Measurements from ENCODE around the gene GLB1L2. TPM values are rescaled to one million over a fixed set of nuclear protein-coding genes. Genes with fewer than 3 reads are reported as not detected.

Gene GLB1L2
- total RNA-seq, 1 experiment from 2014 or later: 27.1 TPM

GRCh38 chr11:134409552-134410429 is 78.0 kb downstream of the GLB1L2 start:
- DNase-seq (ENCODE audit: low read depth, low spot score) (no peak), ATAC-seq (no peak)
- no peaks in the 10 kb centered on the region for H3K9me2 ChIP-seq (ENCODE audit: insufficient read depth)
- TF ChIP-seq YY1 (IDR thresholded peaks at IDR 0.05; ENCODE audit: extremely low read depth, insufficient replicate concordance, low read depth, low read length) (no peak), ELF1 (IDR thresholded peaks at IDR 0.05; ENCODE audit: borderline replicate concordance, low read depth) (no peak), ATF3 (IDR thresholded peaks at IDR 0.05) (no peak), POLR2A (IDR thresholded peaks at IDR 0.05; ENCODE audit: borderline replicate concordance, extremely low read depth, insufficient read depth, insufficient read length) (no peak), POLR2AphosphoS5 (IDR thresholded peaks at IDR 0.05; ENCODE audit: low read depth, low read length) (no peak), EZH2phosphoT487 (IDR thresholded peaks at IDR 0.05; ENCODE audit: borderline replicate concordance) (no peak), EGR1 (IDR thresholded peaks at IDR 0.05; ENCODE audit: low read depth) (no peak)
- TF ChIP-seq, protein P1, sequence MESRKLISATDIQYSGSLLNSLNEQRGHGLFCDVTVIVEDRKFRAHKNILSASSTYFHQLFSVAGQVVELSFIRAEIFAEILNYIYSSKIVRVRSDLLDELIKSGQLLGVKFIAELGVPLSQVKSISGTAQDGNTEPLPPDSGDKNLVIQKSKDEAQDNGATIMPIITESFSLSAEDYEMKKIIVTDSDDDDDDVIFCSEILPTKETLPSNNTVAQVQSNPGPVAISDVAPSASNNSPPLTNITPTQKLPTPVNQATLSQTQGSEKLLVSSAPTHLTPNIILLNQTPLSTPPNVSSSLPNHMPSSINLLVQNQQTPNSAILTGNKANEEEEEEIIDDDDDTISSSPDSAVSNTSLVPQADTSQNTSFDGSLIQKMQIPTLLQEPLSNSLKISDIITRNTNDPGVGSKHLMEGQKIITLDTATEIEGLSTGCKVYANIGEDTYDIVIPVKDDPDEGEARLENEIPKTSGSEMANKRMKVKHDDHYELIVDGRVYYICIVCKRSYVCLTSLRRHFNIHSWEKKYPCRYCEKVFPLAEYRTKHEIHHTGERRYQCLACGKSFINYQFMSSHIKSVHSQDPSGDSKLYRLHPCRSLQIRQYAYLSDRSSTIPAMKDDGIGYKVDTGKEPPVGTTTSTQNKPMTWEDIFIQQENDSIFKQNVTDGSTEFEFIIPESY (IDR thresholded peaks at IDR 0.05; ENCODE audit: extremely low read depth, insufficient replicate concordance, low read length): no peak
- TF ChIP-seq, protein P2, sequence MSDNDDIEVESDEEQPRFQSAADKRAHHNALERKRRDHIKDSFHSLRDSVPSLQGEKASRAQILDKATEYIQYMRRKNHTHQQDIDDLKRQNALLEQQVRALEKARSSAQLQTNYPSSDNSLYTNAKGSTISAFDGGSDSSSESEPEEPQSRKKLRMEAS (IDR thresholded peaks at IDR 0.05): no peak
- H3K4me3 ChIP-seq (replicated peaks in 1 of 2; ENCODE audit: low read depth in 1 of 2, low read length in 2 of 2): no peak overlapping the region
- ChIA-PET CTCF (no interaction called here), RAD21 (ENCODE audit: low non-redundant PET in 1 of 2, low total read pairs in 2 of 2, uncharacterized antibody in 2 of 2, unreplicated experiment in 2 of 2) (no interaction called here), POLR2A (no interaction called here)
- intact Hi-C loops (cut with micrococcal nuclease): no loop called here
- H3K36me3 ChIP-seq (ENCODE audit: control insufficient read depth in 1 of 2, insufficient read depth in 2 of 2, low read length in 2 of 2): no peaks in the 10 kb centered on the region
- no peak overlapping the region for H2AFZ ChIP-seq (ENCODE audit: low read depth, low read length, poor library complexity, severe bottlenecking)
- peaks cover 21% of the 10 kb centered on the region; the same call in 1 of the 2 replicates for H3K27me3 ChIP-seq (ENCODE audit: insufficient read depth, low read length)
- no peak overlapping the region for H3K9ac ChIP-seq (ENCODE audit: low read length)
- no peak overlapping the region for H3K27ac ChIP-seq (ENCODE audit: low read depth, low read length)
- no TSS peak for BruUV-seq (replicated peaks)
- H3K79me2 ChIP-seq (ENCODE audit: insufficient read depth, low read length): no peaks in the 10 kb centered on the region
- H3K4me1 ChIP-seq (ENCODE audit: control insufficient read depth in 1 of 2, insufficient read depth in 2 of 2, low read length in 2 of 2): no peaks in the 10 kb centered on the region
- no peaks in the 10 kb centered on the region for H4K20me1 ChIP-seq (ENCODE audit: insufficient read depth)
- H3K9me3 ChIP-seq (ENCODE audit: control insufficient read depth in 1 of 2, insufficient read depth in 1 of 2, low read depth in 1 of 2, low read length in 2 of 2): no peaks in the 10 kb centered on the region
- no peak overlapping the region for H3K4me2 ChIP-seq (ENCODE audit: low read length)

All from HCT116 (cell line).